Cerebellar nuclear complex (tissue), 1 donor: ENCODE data around the gene HMCN1.
"Not testable (repeated sequence)": the region's sequence is repeated elsewhere in the genome, so short reads cannot be mapped to it uniquely, and the experiment has no call there.

Source experiments
- DNase-seq, 2 experiments: peaks; one replicate each; lab custom pipeline; 2025; lab: John Stamatoyannopoulos, UW

Gene HMCN1

DNA sequence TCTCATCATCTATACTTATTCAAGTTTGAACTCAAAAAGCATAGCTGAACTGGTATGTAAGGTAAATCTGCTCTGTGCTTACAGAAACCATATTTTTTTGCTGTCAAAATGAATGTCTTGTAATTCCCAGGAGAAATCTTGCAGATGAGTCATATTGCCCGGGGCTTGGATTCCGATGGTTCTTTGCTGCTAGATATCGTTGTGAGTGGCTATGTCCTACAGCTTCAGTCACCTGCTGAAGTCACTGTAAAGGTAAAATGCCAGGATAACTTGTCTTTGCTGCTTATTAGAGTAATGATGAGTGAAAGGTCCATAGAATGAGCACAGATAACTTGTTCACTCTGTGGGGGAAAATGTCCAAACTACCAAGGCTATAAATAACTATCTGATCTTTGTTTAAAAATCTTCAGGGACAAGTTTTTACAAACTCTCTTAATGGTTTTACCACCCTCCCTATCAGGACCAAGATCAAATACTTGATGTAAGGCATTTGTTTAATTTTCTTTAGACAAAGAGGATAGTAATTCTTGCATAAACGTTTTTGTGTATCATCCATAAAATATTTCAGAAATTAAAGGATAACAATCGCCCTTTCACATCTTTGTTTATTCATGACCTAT is 418.5 kb downstream of the HMCN1 start:
- no peak for DNase-seq

DNA sequence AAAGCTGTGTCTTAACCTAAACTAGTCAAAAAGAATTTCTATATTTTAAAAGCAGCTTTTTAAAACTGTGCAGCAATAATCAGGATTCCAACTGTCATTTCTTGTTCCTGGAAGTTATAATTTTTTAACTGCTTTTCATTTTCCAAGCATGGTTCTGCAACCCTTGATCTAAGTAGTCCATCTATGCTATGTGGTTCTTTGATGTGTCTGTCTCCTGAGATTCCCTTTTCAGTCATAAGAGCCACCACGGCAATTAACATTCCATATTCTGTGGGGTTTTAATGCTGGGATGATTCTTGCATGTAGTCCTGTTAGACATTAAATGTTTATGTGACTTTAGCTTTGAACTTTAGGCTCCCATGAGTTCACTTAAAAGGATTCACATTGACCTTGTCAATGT is 420.5 kb downstream of the HMCN1 start:
- DNase-seq: no peak

DNA sequence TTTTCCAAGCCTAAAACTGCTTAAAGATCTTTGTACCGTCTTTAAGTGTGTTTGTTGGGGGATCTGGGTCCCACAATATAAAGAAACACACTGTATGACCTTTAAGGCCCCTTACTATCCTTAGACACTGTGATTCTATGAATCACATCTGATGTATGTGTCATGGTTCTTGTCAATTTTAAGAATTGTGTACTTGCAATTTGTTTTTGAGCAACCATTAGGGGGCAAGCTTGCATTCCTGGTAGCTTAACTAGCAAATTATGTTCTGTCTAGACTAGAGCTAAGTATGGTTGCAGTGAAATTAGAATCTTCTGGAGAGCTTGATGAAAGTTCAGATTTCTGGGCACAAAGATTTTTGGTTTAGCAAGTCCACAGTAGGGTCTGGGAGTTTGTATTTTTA is 421.4 kb downstream of the HMCN1 start:
- DNase-seq: no peak

DNA sequence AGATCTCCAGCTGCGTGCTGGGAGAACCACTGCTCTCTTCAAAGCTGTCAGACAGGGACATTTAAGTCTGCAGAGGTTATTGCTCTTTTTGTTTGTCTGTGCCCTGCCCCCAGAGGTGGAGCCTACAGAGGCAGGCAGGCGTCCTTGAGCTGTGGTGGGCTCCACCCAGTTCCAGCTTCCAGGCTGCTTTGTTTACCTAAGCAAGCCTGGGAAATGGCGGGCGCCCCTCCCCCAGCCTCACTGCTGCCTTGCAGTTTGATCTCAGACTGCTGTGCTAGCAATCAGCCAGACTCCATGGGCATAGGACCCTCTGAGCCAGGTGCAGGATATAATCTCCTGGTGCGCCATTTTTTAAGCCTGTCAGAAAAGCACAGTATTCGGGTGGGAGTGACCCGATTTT is 428.7 kb downstream of the HMCN1 start:
- DNase-seq: not testable (repeated sequence)

DNA sequence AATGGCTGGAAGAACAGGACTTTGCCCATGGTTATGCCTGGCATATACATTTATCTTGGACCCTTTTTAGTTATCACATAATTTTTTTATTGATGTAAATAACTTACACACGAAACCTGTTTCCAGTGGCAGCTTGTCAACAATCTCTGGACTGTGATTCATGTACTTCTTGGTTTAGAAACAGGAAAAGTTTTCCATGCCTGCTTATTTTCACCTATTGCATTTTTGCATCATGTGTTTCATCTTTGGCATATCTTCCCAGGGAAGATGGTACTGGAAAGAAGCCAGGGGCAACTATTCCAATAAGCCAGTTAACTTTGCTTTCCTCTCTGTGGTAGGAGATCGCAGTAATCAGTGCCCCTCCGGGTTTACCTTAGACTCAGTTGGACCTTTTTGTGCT is 430.6 kb downstream of the HMCN1 start:
- no peak for DNase-seq

DNA sequence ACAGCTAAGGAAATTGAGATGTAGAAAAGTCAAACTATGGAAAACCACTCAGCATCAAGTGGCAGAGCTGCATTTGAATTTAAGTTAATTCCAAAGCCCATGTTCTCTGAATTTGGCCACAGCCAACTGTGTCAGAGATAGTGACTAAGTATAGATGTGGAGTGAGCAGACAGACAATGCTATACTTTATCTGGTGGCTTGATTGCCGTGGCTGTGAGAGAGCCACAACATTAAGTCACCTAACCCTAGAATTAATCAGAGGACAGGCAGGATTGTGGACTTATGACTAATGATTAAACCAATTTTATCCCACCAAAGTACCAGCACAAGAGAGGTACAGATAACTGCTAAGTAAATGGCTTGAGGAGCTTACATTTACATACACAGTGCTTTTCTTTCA is 431.1 kb downstream of the HMCN1 start:
- DNase-seq: no peak

DNA sequence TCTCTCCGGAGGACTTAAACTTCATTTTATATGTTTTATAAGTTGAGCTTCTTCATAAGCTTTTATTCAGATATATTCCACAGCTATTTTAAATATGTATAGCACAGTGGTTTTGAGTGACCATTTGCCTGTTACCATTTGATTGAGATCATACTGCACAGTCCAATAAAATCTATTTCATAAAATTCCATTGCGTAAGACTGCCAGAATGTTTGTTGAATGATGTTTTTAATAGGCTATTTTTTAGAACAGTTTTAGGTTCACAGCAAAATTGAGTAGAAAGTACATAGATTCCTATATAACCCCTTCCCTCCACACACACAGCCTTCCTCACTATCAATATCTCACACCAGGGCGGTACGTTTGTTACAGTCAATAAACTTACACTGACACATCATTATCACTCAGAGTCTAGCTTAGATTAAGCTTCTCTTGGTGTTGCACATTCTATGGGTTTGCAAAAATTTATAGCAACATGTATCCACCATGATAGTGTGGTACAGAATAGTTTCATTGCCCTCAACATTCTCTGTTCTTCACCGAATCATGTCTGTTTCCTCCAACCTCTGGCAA is 433.0 kb downstream of the HMCN1 start:
- no peak for DNase-seq

DNA sequence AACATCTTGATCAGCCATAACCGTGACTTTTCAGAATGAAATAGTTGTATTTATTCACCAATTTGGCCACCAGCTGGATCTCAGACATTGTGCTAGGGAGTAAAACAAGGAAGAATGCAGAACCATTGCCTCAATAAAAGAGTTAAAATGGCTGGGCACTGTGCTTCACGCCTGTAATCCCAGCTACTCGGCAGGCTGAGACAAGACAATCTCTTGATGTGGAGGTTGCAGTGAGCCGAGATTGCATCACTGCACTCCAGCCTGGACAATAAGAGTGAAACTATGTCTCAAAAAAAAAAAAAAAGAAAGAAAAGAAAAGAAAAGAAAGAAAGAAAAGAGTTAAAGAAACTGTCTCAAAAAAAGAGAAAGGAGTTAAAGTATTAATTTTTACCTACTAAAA is 441.4 kb downstream of the HMCN1 start:
- no peak for DNase-seq

DNA sequence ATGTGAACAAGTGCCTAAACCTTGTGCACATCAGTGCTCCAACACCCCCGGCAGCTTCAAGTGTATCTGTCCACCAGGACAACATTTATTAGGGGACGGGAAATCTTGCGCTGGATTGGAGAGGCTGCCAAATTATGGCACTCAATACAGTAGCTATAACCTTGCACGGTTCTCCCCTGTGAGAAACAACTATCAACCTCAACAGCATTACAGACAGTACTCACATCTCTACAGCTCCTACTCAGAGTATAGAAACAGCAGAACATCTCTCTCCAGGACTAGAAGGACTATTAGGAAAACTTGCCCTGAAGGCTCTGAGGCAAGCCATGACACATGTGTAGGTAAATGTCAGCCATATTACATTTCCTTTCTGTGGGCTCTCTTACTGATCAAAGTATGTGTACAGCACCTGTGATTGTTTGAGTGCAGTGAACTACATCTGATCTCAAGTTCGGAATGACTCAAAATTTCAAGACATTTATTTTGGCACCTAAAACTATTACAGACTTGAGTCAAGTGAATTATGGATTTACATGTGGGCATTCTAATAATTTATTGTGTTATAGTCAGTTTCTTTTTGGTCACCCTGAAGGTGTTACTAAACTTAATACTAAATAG is 444.3 kb downstream of the HMCN1 start:
- no peak for DNase-seq

DNA sequence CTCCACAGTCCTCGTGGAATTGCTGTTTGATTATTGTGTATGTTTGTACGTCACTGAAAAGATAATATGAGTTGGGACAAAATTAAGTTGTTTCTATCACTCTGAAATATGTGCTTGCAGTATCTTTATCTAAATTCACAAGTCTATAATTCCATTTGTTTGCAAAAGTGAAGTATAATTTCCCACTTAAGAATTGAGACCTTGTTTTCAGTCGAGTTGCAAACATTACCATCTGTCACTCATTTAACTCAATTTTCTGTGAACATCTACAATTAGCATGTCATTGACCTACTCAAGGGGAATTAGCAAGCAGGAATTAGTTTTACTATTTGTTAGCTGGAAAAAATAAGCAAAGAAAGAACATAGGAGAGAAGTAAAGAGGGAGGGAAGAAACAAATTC is 445.0 kb downstream of the HMCN1 start:
- DNase-seq: no peak

DNA sequence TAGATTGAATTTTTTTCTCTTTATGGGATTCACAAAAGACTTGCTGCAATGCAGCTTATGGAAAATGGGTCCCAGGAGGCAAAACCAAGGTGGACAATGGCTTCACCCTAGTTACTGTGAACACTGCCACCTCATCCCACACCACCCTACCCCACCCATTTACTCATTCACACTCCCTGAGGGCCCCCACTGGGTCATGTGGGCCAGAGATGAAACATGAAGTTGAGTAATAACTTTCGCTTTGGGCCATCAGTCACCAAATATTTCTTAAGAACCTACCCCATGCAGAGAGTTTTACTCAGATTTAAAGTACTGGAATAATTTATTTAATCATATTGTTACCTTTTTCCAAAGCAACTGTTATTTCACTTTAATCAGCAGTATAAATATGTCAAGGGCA is 449.0 kb downstream of the HMCN1 start:
- DNase-seq: no peak

DNA sequence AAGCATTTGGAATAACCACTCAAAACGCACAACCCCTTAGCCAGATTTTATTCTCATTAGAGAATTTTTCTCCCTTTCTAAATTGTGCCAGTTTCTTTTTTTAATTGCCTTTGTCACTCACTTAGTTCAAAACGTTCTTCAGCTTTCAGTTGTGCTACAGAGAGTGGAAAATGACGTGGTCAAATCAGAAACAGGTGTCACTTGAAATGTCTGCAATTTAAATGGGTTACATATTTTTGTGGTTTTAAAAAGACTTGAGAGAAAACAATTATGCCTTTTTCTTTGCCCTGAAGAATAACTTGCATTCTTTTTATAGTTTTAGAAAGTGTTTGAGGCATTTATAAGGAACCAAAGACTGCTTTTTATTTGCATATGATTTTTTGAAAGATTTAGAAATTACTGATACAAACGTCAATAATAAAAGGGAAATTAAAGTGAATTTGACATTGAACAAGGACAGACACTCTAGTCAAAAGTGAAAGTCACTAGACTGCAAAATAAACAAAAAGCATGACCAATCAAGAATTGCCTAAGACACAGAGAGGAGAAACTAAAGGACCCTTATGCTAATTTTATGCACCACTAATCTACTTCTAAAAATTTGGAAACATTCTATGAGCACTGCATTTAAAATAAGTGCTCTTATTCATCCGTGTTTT is 449.9 kb downstream of the HMCN1 start:
- DNase-seq: no peak

DNA sequence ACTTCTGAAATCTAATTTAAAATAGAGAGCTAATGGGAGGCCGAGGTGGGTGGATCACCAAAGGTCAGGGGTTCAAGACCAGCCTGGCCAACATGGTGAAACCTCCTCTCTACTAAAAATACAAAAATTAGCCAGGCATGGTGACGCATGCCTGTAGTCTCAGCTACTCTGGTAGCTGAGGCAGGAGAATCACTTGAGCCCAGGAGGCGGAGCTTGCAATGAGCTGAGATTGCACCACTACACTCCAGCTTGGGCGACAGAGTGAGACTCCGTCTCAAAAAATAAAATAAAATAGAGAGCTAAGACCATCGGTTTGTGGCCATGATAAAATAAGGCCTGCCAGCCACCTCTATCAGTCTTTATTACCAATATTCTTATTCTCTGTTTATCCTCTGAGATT is 452.1 kb downstream of the HMCN1 start:
- DNase-seq: not testable (repeated sequence)

DNA sequence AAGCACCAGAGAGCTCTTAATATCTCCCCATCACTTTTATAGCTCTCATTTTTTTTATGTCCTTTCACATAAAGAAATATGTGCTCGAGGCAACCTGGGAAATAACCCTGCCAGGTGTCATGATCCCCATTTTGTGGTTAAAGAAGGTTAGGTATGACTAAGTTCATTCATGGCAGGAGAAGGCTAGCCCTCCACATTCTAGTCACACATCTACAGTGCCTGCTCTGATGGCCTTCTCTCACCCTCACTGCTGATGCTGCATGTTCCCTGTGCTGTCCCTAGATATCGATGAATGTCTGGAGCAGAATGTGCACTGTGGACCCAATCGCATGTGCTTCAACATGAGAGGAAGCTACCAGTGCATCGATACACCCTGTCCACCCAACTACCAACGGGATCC is 453.4 kb downstream of the HMCN1 start:
- DNase-seq: no peak

DNA sequence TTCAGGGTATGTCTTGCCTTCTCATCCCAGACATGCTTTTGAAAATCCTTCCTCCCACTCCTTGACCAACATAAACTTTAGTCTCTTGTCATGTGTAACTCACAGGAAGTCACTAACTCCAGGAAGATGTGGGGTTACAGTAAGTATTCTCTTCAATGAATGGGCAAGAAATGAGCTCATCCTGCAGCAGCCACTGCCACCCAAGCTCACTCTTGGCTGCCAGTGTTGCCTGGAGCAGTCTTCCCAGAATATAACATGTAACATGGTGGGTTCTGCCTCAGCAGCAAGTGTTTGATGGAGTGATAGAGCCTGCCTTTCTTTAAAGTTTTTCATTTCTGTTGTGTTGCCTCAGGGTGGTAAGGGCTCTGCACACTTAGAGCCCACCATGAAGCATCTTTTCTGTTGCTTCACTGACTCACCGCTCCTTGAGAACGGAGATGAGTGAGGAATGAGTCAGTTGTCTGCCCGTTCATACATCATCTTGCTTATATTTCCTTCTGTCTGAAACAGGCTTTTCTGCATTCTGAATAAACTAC is 453.9 kb downstream of the HMCN1 start:
- DNase-seq: no peak

DNA sequence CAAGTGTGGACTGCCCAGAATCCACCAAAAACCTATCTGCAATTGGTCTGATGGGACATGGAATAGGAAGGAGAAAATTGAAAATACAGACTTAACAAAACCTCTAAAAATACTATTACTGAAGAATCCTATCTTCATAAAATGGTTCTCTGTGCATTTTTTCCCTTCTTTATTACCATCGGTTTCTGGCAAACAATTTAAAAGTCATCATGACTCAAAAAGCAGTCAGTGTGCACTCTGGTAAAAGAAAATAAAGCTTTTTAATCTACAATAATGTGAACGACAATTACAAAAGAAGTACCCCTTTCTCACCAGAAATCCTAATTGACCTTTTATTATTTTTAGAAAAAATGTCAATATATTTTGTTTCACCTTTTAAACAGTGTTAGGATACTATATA is 454.5 kb downstream of the HMCN1 start:
- no peak for DNase-seq

DNA sequence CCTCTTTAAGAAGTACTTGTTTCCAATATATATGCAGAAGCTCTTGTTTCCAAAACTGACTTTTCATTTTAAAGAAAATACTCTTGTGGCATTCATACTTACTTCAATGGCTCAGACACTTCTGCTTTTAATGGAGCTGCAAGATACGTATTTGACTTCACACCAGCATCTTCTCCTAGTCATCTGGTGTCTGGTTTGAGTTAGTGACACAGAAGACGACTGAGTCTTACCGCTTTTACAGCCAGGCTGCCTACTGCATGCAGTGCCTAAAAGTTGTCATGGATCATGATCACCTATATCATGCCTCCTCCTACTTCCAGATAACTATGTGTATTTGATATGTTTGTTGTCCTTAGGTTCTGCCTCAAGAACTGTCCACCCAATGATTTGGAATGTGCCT is 455.0 kb downstream of the HMCN1 start:
- DNase-seq: no peak

DNA sequence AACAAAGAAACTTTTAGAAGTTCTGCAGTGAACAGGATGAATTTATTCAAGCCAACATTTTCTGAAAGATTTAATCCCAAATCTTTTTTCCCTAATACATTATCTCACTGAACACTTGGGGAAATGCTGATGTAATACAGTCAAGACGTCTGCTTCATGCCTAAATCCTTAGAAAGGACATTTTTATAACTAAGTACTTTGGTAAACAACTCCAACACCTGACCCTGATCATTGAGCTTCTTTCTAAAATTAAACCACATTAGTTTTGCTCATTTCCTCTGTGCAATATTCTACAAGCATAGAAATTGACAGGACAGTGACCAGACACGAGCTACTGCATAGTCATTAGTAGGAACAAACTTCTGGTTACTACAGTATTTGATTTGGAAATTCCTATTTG is 457.3 kb downstream of the HMCN1 start:
- no peak for DNase-seq

DNA sequence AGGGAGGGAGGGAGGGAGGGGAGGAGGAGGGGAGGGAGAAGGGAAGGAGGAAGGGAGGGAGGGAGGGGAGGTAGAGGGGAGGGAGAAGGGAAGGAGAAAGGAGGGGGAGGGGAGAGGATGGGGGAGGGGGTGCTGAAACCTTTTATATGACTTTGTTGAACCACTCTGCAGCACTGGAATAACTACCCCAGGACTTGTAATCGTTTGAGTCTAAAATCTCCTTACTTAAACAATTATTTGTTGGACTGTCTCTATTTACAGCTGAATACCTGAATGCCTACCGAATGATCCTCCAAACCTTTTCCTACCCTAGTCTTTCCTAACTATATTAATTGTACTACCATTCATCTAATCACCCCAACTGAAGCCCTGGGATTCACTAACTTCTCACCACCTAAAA is 459.0 kb downstream of the HMCN1 start:
- no peak for DNase-seq

DNA sequence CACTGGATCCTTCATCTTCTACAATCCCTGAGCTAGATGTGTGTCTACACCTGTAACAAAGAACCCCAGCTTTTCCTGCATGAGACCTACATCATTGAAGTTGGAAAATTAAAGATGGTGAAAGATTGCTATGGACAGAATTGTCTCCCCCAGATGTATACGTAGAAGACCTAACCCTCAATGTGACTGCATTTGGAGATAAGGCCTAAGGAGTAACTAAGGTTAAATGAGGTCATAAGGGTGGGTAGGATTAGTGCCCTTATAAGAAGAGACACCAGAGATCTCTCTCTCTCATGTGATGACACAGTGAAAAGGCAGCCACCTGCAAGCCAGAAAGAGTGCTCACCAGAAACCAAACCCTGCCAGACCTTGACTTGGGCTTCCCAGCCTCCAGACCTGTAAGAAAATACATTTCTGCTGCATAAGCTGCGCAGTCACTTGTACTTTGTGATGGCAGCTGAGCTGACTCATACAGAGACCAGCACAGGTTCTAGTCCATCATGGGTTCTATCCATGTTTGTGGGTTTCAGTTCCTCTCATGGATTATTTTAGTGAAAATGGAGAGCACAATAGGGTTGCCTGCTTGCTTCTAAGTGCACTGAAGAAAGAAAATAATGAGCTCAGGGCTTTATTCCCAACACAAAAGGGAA is 460.0 kb downstream of the HMCN1 start:
- DNase-seq: no peak

DNA sequence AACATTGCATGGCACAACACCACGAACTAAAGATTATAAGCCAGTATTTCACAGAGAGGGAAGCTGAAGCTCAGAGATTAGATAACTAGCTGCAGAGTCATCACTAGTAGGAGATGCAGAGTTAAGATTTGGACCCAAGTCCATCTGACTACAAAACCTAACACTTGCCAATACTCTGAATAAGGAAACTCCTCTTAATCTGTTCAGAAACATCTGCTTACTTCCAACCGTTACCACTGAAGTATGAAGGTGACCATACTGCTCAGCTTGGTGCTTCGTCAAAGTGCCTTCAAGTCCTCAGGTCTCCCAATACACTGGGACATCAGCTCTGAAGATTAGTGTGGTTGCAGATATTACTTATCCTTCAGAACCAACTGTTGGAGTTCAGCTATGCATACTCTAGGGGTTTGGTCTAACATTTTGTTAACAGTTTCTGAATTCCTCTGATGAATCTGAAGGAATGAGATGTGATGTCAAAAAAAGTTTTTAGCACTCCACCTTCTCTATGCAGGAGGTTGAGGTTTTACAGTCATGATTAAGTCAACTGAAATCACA is 461.3 kb downstream of the HMCN1 start:
- no peak for DNase-seq

DNA sequence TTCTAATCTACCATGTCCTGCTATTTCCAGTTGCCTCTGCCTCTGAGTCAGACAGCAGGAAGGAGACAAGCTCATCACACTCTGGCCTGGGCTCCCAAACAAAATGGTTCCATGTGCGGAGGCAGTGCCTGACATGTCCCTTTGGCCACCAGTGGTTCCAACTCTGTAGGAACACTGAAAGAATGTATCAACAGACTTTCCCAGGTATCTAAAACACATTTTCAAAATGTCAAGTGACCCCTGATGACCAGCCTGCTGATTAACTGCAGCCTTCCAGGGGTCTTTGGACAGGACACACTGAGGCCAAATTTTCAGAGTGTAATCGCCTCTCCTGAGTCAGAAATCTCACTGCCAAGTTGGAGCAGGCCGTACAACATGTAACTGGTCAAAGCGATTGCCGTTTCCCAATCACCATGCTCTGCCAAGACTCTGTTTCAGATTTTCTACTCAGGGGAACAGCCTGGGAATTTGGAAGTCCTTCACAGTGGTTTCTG is 468.1 kb downstream of the HMCN1 start:
- no peak for DNase-seq
